OCI-LY7 (cell line): Measurements from ENCODE around the gene COL11A2.

Source experiments
- CTCF ChIP-seq: fragments of 200-600 bp; sonication (generic); conservative IDR thresholded peaks from 2 replicates; pipeline ENCODE4 v1.5.1; 2014; ENCODE audit warnings: mild to moderate bottlenecking, antibody characterized with exemption, low read length, moderate library complexity, mixed read lengths
- EZH2phosphoT487 ChIP-seq: fragments of 200-600 bp; sonication (generic); IDR thresholded peaks from 2 replicates; pipeline ENCODE4 v1.6.1; 2018; ENCODE audit warnings: low read depth, borderline replicate concordance, mild to moderate bottlenecking, mixed run types, antibody characterized with exemption, low read length, moderate library complexity, mixed read lengths

GRCh38 chr6:33123181-33123580 lies 69.1 kb downstream of the COL11A2 start:
- no peak for TF ChIP-seq CTCF
- no peak for TF ChIP-seq EZH2phosphoT487
